ENCODE results near the gene GYG1.

- TF ChIP-seq CTCF (IDR thresholded peaks at IDR 0.05) = no peak
- TF ChIP-seq REST (IDR thresholded peaks at IDR 0.05; ENCODE audit: insufficient read depth in 1 of 2, low read depth in 2 of 2, low read length in 1 of 2) = no peak
- no peak for TF ChIP-seq POLR2AphosphoS5 (IDR thresholded peaks at IDR 0.05; ENCODE audit: low read depth, low read length)
- no peak for TF ChIP-seq TCF7L2 (IDR thresholded peaks at IDR 0.05; ENCODE audit: low read depth, low read length)
Measured at GRCh38 chr3:148964809-148965208, 26.5 kb upstream of the GYG1 start.

Data from Panc1 (cell line).